M059J (cell line): Measurements from ENCODE around the gene JDP2. TPM values are rescaled to one million over a fixed set of nuclear protein-coding genes. Genes with fewer than 3 reads are reported as not detected.
"Not testable (repeated sequence)": the region's sequence is repeated elsewhere in the genome, so short reads cannot be mapped to it uniquely, and the experiment has no call there.

ENCODE experiments used
- DNase-seq: peaks from one replicate; pipeline ENCODE4 v3.0.0-alpha.2; 2012; ENCODE audit warnings: low read depth
- total RNA-seq: library from RNA; depleted of rRNA; stranded (reverse); fragments of >200 nt; shearing (Covaris generic); gene quantifications from 2 replicates; pipeline ENCODE4 v1.2.3, GENCODE V29; 2014

JDP2 gene
- total RNA-seq, 1 experiment from 2014 or later = 32.4 TPM

DNA sequence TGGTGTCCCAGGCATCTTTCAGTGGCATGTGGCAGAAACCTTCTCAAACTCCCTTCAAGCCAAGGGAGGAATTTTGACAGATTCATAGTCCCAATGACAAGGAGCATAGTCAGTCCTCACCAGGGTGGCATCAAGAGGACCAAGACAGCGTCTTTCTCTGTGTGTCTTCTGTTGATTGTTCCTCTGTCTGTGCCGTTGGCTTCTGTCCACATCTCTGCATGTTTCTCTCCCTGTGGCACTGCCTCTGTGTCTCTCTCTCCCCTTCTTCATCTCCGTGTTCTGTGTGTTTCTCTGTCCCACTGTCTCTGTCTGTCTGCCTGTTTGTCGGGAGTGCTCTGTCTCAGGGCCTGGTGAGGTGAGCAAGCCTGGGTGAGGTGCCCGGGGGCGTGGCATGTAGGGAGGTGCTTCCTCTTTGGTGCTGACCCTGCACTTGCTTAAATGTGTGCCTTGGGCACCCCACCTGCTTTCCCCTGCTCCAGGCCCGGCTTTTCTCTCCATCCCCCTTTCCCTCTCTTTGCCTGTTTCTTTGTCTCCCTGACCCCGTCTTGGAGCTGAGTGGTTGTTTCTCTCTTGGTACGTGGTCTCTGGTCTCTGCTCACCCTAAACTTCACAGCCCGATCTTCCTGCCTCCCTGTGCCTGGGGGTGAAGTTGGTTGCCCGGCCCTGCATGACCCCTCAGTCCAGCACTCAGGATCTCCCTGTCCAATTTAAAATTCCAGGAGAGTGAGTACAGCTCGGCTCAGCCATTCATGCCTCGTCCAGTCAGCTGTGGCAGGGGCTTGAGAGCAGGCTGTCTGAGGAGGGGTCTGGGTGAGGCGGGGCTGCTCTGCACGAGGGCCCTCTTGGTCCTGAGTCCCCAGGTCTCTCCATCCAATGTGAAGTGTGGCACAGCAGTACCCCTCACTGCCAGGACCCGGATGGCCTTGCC lies 28.5 kb downstream of the JDP2 start:
- no peak for DNase-seq

DNA sequence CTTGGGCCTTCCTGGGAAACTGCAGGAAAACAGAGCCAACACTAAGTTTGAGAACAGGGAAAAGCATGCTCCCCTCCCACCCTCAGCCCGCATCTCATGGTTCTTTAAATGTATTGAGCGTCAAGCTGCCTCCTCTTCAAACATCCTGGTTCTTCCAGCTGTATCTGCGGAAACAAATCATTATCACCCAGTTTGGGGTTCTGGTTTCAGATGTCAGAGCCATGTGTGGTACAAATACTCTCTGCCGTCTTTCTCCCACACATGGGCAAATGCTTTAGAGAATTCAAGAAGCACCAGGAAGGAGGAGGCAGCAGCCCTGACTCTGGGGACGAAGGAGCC lies 29.1 kb downstream of the JDP2 start:
- DNase-seq = no peak

DNA sequence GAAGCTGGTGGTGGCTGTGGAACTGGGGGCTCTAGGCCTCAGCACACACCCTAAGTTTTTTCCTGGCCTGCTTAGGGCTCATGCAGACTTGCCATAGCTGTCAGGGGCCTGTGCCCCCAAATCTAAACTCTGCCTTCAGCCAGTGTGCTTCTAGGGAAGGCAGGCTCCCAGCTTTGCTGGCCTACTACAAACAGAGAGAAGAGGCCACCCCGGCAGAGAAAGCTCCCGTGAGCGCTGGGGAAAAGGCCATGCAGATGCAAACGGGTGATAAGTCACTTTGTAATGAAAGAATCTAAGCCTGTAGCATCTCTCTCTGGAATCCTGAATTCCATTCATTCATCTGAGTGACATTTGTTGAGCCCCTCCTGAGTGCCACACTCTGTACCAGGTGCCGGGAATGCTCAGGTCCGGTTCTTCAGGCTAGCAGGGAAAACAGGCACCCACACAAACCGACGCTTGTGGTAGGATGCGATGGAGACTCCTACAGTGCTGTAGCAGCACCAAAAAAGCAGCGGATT lies 29.9 kb downstream of the JDP2 start:
- no peak for DNase-seq

DNA sequence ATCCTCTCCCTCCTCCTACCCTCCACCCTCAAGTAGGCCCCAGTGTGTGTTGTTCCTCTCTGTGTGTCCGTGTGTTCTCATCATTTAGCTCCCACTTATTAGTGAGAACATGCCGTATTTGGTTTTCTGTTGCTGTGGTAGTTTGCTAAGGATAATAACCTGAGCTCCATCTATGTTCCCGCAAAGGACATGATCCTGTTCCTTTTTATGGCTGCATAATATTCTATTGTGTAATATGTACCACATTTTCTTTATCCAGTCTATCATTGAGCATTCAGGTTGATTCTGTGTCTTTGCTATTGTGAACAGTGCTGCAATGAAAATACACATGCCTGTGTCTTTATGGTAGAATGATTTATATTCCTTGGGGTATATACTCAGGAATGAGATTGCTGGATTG lies 30.5 kb downstream of the JDP2 start:
- no peak for DNase-seq

DNA sequence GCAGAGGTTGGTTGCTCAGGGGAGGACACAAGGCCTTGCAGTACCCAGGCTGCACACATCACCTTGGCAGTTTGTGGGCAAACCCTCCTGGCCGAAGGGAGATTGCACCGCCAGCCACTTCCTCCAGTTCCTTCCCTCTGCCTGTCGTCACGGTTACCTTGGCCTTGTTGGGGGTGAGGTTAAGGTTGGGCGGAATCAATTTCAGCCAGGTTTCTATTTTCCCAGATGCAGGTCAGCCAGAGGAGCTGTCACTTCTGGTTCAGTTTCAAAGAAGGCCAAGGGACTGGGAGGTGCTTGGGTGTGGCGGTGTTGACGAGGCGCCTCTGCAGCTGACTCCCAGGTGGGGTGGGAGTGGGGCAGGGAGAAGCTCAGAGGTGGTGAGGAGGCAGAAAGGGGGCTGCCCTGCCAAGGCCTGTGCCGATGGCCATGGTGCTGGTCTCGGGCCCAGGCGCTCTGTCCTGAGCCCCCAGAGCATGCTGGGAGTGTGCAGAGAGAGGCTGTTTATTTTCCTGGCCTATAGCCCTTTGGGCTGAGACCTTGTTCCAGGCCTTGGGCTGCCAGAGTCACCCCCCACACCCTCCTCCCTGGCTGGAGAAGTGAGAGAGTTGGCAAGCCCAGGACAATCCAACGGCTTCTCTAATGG lies 31.4 kb downstream of the JDP2 start:
- peak; percentile 87 for DNase-seq

DNA sequence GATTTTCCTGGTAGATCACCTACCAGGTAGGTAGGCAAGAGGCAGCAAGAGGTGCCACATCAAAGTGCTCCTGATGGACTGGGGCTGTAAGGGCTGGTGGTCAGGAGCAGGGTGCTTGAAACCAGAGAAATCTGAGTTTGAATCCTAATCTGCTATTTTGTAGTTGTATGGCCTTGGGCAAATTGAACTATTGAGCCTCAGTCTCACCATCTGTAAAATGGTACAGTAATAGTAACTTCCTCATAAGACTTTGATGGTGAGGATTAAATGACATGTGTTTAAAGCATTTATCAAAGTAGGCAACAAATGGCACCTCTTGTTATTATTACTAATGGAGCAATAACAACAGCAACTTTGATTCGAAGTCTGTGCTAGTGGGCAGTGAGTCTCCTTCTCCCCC lies 32.0 kb downstream of the JDP2 start:
- no peak for DNase-seq

DNA sequence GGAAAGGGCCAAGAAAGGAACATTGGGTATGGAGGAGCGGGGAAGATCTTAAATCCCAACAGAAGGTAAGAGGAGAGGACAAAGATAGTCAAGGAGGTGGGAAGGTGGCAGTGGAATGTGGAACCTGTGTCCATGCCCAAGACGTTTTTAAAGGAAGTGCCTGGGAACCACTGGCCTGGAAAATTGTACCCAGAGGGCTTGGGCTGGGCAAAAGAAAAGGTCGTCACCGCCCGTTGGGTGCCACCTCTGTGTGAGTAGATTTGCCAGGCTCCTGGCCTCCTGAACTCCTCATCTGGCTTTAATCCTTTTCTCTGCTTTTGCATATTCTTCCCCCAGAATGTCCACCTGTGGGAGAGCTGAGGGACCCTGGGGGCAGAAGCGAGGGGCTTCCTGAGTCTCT lies 32.6 kb downstream of the JDP2 start:
- DNase-seq = peak; percentile 85

DNA sequence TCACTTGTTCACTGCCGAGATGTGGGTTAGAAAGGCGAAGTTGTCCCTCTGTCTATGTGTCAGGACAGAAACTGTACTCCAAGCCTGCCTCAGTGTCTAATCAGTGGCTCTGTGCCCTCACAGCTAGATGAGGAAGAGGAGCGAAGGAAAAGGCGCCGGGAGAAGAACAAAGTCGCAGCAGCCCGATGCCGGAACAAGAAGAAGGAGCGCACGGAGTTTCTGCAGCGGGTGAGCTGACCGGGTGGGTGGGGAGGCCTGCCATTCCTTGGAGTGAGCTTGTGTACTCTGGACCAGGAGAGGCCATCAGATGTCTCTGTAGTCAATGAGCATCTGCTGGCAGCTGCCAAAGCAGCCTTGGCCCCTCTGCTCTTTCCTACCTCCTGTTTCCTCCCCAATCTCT lies 33.5 kb downstream of the JDP2 start:
- DNase-seq = no peak

DNA sequence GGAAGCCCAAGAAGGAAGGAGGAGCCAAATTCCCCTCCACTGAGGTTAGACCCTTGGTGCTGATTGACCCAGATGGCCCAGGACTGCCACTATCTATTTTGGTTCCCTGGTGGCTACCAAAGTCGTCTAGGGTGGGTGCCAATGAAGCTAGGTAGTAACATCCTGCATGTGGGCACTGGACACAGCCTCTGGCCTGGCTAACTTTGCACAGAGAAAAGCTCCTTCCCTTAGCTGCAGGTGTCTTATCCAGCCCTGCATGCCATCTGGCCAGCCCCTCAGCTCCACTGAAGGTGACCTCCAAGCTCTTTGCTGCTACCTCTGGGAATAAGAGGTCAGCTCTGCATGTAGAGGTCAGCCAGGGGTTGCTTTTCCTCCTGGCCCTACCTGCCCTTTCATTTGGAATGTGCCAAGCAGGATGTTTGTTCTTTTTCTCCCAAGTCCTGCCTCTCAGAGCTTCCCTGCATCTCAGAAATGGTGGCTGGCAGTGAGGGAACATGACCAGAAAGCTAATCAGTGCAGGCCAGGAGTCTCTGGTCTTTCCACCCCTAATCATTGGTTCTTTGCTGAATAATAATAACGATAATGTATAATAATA lies 34.0 kb downstream of the JDP2 start:
- DNase-seq = no peak

DNA sequence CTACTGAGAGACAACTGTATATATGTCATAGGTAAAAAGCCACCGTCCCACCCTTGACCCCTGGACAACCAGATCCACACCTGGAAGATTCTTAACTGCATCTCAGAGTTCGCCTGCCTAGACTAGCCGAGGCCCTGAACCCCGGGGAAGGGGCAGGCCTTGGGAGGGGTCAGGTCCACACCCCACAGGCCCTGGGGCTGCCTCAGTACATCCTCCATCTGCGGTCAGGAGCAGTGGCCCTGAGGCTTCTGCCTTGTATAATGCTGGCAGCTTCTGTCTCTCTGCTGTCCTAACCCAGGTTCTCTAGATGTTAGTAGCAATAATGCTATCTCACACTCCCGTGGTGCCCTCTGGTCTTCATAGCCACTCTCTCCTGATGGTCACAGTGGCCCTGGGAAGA lies 36.8 kb downstream of the JDP2 start:
- no peak for DNase-seq

DNA sequence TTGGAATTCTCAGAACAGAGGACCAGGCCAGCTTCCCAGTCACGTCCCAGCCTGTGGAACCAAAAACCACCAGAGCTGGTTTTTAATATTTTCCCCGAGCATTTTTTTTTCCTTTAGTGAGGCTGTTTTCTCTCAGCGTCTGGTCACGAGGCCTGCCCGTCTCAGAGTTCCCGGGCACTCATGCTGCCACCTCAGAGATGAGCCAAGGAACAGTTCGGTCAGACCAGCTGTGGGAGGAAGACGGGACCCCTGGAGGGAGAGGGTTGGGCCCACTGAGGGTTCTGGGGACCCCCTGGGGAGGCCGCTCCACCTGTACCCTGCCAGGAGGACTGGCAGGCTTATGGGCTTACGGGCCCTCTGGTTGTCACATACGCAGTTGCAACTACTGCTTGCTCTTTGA lies 39.9 kb downstream of the JDP2 start:
- DNase-seq = no peak

DNA sequence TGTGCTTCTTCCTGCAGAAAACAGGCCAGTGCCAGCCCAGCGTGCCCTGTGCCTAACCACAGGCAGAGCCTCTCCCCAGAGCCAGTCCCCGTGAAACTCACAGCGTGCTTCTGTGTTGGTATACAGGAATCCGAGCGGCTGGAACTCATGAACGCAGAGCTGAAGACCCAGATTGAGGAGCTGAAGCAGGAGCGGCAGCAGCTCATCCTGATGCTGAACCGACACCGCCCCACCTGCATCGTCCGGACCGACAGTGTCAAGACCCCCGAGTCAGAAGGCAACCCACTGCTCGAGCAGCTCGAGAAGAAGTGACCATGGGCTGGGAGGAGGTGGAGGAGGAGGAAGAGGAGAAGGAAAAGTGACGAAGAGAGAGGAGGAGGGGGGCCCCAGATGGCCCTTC lies 41.3 kb downstream of the JDP2 start:
- no peak for DNase-seq

DNA sequence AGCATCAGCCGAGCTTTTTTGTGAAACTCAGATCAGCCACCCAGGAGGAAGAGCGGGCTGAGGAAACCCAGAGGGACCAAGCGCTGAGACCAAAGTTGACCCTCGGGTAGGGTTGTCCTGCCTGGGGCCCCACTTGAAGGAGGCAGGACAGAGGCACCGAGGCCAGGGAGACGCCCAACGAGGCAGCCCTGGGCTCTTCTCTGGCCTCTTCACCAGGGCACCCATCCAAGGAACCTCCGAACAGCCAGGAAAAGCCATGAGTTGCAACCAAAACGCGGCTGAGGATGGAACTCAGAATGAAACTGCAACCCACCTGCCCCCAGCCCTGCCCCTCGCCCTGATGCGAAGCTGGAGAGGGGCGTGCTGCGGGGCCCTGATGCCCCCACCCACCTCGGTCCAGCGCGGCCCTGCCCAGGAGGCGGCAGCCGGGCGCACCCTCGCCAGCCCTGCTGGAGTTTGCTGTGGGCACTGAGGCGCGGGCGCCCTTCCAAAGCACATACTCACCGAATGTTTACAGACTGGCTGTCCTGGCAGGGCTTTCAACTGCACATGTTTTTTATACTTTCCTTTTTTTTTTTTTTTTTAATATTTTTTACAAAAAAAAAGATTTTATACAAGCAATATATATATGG lies 41.9 kb downstream of the JDP2 start:
- no peak for DNase-seq

DNA sequence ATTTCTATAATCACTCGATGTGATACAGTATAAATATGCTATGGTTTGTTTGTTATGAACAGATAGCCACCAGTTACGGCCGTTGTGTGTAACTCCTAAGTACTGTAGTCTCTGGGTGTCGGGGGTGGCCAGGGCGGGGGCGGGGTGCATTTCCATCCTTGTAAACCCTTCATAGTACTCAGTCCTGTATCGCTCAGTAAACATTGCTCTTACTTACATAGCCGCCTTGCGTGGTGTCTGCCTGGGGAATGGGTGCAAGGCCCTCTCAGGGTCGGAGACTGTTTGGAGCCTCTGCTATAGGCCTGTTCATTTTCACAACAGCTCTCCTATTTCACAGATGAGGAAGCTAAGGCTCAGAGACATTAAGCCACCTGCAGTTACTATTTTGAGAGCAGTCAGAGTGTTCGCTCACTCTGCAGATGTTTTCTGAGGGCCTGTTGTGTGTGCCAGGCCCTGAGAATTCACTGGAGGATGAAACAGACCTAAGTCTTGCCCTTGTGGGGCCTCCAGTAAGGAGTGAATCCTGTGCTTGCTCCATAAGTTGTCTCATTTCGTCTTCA lies 42.5 kb downstream of the JDP2 start:
- no peak for DNase-seq

DNA sequence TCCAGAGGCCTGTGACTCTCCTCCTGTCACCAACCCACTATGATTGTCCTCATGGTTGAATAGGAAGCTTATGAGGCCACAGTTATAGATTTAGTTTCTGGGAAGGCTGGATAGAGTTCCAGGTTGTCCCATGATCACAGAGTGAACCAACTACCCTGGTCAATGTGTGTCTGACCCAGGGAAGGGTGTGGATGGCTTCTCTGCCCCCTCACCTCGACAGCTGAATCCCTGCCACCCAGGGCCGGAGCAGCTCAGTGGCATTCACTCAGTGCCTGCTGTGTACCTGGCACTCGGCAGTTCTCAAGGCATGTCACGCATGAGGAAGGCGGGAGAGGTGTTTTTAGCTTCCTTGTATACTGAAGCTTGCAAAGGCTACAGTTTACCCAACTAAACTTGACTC lies 43.2 kb downstream of the JDP2 start:
- no peak for DNase-seq

DNA sequence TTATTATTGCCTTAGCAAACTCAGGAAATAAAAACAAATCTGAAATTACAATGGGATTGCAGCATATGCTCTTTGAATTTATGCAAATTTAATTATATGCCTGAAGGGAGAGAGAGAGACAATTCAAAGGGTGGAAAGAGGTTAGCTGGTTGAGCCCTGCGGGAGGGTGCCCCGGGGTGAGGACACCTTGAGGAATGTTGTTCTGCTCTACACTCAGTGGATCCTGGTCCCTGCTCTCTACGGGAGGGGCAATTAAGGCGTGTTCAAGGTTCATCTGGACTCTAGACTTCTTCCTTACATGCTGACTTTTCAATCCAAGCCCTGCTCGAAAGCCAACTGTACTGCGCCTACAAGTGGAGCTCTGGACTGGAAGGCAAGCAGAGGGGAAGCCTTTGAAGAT lies 46.3 kb downstream of the JDP2 start:
- not testable (repeated sequence) for DNase-seq

DNA sequence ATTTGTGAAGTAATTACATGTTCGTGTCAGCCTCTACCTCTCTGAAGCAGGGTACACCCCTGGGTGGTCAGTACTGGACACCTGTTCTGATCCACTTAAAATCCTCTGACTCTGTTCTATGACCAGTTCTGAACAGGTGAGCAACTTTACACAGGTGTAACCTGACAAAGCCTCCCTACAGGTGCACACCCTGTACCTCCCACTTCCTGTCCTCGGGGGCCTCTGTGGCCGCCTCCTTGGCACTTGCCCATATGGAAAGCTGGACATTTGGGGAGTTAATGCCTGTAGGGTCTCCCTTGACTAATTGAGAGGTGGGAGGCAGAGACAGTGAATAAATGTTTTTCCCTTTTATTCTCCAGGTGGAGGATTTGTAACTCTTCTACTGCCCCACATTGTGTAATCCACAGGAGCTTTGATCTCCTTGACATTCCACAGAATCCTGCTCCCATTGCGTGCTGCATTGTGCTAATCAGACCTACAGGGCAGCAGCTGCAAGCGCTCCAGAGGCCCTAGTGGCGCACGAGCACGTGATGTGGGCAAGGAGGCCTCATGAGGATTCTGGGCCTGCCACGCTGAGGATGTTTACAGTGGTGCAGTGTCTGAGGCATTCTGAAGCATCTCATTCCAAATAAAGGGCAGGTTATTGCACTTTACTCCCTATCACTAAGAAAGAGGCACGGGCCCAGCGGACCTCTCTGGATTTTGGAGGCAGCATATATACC lies 48.6 kb downstream of the JDP2 start:
- DNase-seq = no peak

DNA sequence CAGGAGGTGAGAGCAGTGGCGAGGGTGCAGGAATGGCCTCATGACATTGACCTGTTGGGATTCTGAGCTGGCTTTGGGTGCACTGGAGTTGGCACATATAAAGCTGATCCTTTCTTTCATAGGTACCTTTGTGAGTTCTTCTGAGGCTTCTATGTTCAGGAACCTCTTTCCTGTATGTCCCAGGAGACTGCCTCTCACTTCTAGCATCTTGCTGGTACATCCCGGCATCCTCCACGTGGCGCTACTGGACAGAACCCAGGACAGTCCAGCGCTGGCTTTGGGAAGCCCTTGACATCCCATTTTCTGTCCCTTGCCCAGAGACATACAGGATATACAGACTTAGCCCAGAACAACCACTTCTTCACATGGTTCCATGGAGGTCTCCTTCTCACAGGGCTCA lies 50.1 kb downstream of the JDP2 start:
- no peak for DNase-seq

DNA sequence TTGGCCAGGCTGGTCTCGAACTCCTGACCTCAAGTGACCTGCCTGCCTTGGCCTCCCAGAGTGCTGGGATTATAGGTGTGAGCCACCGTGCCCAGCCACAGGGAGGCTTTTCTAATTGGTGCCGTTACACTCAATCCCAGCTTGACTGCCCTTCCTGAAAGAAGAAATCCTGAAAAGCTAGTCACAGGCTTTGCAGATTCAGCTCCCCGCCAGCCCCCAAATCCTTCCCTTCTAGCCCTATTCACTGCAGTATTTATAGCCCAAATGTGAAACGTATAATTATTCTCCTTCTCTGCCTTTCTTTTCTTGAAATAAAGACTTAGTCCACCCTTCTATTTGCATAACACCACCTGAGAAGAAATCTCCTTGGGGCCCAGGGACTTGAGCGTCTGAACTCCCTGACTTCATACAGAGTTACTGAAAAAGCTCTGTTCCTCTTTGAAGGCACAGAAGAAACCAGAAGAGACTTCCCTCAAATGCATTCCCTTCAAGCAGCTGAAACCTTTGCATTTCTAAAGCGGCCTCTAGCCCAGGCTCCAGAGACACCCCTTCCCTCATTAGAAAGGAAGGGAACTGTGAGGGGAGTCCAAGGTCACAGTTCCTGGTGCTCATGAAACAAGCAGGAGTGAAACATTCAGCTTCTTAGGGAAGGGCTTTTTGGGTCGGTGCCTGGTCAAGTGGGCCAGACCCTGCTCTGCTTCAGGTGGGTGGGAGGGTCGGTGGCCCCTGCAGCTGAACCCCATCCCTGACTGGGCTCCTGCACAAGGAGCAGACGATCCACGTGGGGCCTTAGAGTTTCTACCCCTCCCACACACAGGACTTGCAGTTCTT lies 52.2 kb downstream of the JDP2 start:
- no peak for DNase-seq

DNA sequence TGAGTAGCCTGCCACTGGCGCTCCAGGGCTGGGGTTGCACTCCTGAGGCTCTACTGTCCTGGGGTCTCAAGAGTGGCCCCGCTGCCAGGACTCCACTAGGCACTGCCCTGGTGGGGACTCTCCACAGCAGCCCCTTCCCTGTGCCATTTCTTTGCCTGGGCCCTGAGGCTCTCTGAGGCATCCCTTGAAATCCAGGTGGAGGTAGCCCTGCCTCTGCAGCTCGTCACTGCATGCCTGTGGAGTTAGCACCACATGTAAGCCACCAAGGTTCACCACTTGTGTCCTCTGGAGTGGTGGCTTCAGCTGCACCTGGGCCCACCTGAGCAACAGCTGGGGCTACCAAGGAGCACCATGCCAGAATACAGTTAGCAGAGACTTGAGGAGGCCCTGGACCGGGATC lies 54.5 kb downstream of the JDP2 start:
- DNase-seq = no peak
